Activated CD4-positive, alpha-beta memory T cell treated with anti-CD3 and anti-CD28 coated beads for 36 hours (primary cell): ENCODE measurements around the gene TP73. TPM values are rescaled to one million over a fixed set of nuclear protein-coding genes. Genes with fewer than 3 reads are reported as not detected.

Experiments used
- CTCF ChIA-PET: fragments of 350-600 bp; sonication (Branson Sonifier 250); formaldehyde crosslinking; loops from one replicate; lab custom pipeline; 2021; ENCODE audit warnings: antibody characterized with exemption, inconsistent platforms; lab: Charles Lee
- POLR2A ChIA-PET: fragments of 350-600 bp; sonication (Branson Sonifier 250); formaldehyde crosslinking; loops from one replicate; lab custom pipeline; 2021; ENCODE audit warnings: antibody characterized with exemption; lab: Charles Lee
- DNase-seq: peaks from one replicate; pipeline ENCODE4 v3.0.0-alpha.2; 2020
- H3K27ac Mint-ChIP-seq: one replicate; pipeline ENCODE4 v1.8.0; 2021; ENCODE audit warnings: mixed read lengths
- H3K27me3 Mint-ChIP-seq: one replicate; pipeline ENCODE4 v1.8.0; 2021; ENCODE audit warnings: mixed read lengths
- H3K36me3 Mint-ChIP-seq: one replicate; pipeline ENCODE4 v1.8.0; 2021; ENCODE audit warnings: mixed read lengths
- H3K4me1 Mint-ChIP-seq: one replicate; pipeline ENCODE4 v1.8.0; 2021; ENCODE audit warnings: low read depth, mixed read lengths
- H3K4me3 Mint-ChIP-seq: one replicate; pipeline ENCODE4 v1.8.0; 2021; ENCODE audit warnings: mild to moderate bottlenecking, mixed read lengths
- H3K9me3 Mint-ChIP-seq: one replicate; pipeline ENCODE4 v1.8.0; 2021; ENCODE audit warnings: mixed read lengths
- intact Hi-C: fragments of 100-400 bp; cut with micrococcal nuclease; formaldehyde crosslinking; loops from one replicate; pipeline ENCODE4 v1.15.1; 2023
- total RNA-seq, 2 experiments: library from RNA; stranded (reverse); gene quantifications; one replicate each; pipeline ENCODE4 v1.2.3, GENCODE V29; 2021

TP73 gene
- total RNA-seq, 2 experiments from 2014 or later, result 0.62 to 0.65 TPM

DNA sequence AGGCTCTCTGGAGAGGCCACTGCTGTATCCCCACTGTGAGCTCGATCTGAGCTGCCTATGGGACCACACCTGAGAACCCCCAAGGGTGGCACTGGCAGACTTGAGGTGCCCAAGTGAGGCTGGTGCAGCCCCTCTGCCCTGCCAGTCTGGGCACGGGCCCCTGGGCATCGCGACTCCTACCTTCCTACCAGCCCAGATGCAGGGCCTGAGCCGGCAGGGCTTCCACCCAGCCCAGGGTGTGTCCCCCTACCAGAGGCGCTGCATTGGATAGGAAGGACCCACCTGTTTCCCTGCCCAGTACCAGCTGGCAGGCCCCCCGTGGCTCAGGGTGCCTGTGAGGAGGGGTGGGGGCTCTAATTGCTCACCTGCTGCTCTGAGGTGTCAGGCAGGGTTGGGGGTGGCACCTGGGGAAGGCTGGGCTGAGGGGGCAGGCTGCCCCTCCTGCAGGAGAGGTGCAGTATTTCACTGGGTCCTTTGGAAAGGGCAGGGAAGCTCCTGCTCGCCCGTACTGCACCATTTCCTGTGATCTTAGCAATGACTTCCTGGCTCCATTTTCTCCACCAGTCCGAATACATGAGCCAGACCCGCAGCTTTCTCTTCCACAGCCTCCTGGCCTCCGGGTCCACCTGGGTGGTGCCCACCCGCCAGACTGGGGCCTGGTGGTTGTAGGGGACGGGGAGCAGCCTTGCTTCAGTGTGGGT lies 11.8 kb downstream of the TP73 start:
- intact Hi-C loops, result no loop called here
- ChIA-PET CTCF (no interaction called here), POLR2A (no interaction called here)
- no peak overlapping the region for H3K27ac Mint-ChIP-seq
- H3K36me3 Mint-ChIP-seq, result no peaks in the 10 kb centered on the region
- no peaks in the 10 kb centered on the region for H3K4me1 Mint-ChIP-seq
- H3K27me3 Mint-ChIP-seq, result peaks cover 5% of the 10 kb centered on the region
- no peak for DNase-seq
- no peak overlapping the region for H3K4me3 Mint-ChIP-seq
- H3K9me3 Mint-ChIP-seq, result no peaks in the 10 kb centered on the region

DNA sequence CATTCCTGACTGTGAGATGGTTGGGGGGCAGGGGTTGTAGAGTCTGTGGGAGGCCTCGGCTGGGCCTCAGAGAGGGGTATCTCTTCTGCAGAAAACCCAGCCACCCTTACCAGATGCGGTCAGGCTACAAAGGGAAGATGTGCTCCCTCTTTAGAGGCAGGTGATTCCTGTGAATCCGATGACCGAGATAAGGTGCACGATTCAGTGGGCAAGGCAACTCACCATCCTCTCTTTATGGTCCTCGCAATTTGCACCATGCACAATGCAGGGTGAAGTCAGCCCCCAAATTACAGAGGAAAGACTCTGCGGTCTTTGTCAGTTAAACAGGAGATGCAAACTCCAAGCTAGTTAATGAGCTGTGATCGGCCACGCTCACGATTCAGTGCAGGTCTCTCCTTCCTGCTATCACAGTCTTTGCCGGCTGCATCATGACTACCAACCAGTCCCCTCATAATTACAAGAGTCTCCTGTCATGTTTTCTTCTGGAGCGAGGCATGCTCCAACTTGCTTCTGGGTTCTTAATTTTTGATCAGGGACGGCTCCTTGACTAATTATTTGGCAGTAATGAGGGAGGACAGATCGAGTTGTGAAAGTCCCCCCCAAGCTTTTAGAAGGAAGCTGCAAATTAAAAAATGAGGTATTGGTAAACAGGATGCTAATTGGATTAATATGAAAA lies 12.5 kb downstream of the TP73 start:
- no peaks in the 10 kb centered on the region for H3K9me3 Mint-ChIP-seq
- H3K27me3 Mint-ChIP-seq, result peaks cover 5% of the 10 kb centered on the region
- intact Hi-C loops, result no loop called here
- no peaks in the 10 kb centered on the region for H3K4me1 Mint-ChIP-seq
- no peak overlapping the region for H3K4me3 Mint-ChIP-seq
- DNase-seq, result no peak
- POLR2A ChIA-PET, result no interaction called here
- H3K36me3 Mint-ChIP-seq, result no peaks in the 10 kb centered on the region
- H3K27ac Mint-ChIP-seq, result no peak overlapping the region
- CTCF ChIA-PET, result interaction anchor here (1.9 kb wide), 1 partner anchor 31 kb away, joined by 4 read pairs; no protein-coding TSS in a partner anchor

DNA sequence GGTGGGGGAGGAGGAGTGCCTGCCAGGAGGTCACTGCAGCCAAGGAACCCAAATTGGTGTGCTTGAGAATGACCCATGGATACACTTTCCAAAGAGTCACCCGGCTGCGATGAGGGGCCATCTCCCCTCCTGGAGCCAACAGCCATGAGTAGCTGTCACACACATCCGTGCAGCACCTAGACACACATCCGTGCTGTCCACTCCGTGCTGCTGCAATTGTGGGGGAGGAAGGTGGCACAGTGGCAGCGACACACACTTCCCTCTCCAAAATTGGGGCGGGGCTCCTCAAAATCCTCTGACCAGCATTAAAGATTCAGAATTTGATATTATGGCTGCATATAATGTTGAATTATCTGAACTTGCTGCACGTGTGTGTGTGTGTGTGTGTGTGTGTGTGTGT lies 15.8 kb downstream of the TP73 start:
- intact Hi-C loops, result no loop called here
- H3K27ac Mint-ChIP-seq, result no peak overlapping the region
- peaks cover 7% of the 10 kb centered on the region for H3K27me3 Mint-ChIP-seq
- no peaks in the 10 kb centered on the region for H3K4me1 Mint-ChIP-seq
- H3K4me3 Mint-ChIP-seq, result no peak overlapping the region
- DNase-seq, result no peak
- ChIA-PET CTCF (no interaction called here), POLR2A (no interaction called here)
- H3K36me3 Mint-ChIP-seq, result no peaks in the 10 kb centered on the region
- no peaks in the 10 kb centered on the region for H3K9me3 Mint-ChIP-seq

DNA sequence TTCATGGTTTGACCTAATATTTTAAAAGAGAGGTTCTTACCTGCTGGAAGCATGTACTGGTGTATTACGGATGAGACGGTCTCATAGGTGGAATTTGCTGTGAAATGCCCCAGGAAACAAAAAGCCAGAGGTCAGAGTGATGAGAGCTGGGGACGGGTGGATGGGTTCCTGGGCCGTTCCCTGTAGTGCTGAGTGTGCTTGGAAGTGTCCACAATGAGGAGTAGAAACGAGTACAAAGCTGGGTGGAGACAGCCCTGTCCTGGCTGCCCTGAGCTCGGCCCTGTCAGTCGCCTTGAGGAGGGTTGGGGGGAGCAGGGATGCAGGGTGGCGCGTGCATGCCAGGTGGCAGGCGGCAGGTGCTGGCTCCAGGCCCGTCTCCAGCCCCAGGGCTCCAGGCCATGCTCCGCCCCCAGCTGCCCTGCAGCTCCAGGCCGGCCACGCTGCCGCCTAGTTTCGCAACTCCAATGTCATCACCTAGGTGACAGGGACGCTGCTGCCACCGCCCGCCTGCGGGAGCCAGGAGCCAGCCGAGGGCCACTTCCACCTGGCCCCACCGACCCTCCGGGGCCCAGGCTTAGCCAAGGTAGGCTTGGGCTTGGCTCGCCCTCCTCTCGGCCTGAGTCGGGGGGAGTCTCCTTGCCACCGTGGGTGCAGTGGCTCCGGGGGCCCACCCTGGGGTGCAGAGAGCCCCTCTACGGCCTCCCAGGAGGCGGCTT lies 16.4 kb downstream of the TP73 start:
- intact Hi-C loops, result no loop called here

DNA sequence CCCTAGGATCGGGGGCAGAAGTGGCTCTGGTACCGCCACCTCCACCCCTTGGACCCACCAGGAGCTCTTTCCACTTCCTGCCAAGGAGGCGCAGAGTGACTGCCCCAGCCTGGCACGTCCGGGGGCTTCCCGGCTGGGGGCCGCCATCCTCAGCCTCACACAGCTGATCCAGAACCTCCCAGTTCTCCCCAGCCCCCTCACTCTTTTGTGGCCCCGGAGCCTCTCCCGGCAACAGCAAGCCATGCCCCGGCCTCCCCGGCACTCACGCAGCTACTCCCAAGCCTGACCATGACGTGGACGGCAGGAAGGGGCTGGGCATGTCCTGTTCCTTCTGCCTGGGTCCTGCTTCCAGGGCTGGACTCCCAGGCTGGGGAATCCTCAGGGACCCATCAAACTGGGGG lies 17.1 kb downstream of the TP73 start:
- Mint-ChIP-seq H3K27ac (no peak overlapping the region), H3K9me3 (no peaks in the 10 kb centered on the region), H3K4me1 (peaks cover 4% of the 10 kb centered on the region), H3K4me3 (no peak overlapping the region), H3K27me3 (peaks cover 12% of the 10 kb centered on the region), H3K36me3 (no peaks in the 10 kb centered on the region)
- intact Hi-C loops, result no loop called here
- ChIA-PET CTCF (interaction anchor here (1.1 kb wide), 1 partner anchor 217 kb away, joined by 3 read pairs; no protein-coding TSS in a partner anchor), POLR2A (no interaction called here)
- DNase-seq, result no peak

More for the DNA sequence above, 16.4 kb downstream of the TP73 start:
- H3K27ac Mint-ChIP-seq, result no peak overlapping the region
- H3K27me3 Mint-ChIP-seq, result peaks cover 12% of the 10 kb centered on the region
- POLR2A ChIA-PET, result no interaction called here
- H3K4me3 Mint-ChIP-seq, result no peak overlapping the region
- peaks cover 4% of the 10 kb centered on the region for H3K4me1 Mint-ChIP-seq
- CTCF ChIA-PET, result interaction anchor here (1.1 kb wide), 1 partner anchor 216 kb away, joined by 3 read pairs; no protein-coding TSS in a partner anchor
- no peaks in the 10 kb centered on the region for H3K36me3 Mint-ChIP-seq
- H3K9me3 Mint-ChIP-seq, result no peaks in the 10 kb centered on the region
- DNase-seq, result no peak

DNA sequence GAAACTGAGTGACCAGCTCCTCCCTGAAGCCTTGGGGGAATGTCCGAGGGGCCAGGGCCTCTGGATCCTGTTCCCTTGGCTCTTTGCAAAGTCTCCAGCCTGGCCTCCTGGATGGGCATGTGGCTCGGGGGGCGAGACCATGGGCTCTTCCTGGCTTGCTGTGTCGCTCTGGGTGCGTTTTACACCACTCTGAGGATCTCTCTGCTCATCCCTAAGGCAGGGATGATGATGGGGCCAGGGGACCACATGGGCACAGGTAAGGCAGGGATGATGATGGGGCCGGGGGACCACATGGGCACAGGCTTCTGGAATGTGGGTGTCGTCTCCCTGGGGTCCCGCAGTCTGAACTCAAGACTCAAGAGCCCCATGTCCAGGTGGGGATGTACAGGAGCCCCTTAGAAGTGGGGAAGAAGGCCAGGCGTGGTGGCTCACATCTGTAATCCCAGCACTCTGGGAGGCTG lies 17.7 kb downstream of the TP73 start:
- intact Hi-C loops, result no loop called here

DNA sequence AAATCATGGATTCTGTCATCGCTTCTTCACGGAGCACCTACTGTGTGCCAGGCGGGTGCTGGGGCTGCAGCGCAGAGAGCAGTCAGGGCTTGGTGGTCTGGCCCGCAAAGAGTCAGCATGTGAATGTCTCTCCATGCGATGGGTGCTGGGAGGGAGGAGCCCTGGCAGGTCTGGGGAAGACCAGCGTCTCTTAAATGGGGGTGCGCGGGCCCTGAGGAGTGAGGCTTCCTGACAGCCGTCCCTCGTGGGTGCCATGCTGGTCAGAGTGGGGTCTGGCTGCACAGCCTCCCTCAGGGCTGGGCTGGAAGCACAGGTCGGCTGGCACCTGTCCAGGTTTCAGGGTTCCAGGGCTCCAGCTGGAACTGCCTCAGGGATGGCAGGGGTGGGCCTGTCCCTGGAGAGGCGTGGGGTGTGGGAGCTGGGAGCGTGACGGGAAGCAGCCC lies 18.5 kb downstream of the TP73 start:
- Mint-ChIP-seq H3K9me3 (no peaks in the 10 kb centered on the region), H3K27me3 (peaks cover 12% of the 10 kb centered on the region), H3K4me1 (peaks cover 4% of the 10 kb centered on the region), H3K4me3 (no peak overlapping the region), H3K27ac (no peak overlapping the region), H3K36me3 (no peaks in the 10 kb centered on the region)
- ChIA-PET CTCF (interaction anchor here (0.9 kb wide), 1 partner anchor 51 kb away, joined by 3 read pairs; no protein-coding TSS in a partner anchor), POLR2A (no interaction called here)
- no peak for DNase-seq
- intact Hi-C loops, result no loop called here

More for the DNA sequence above, 17.7 kb downstream of the TP73 start:
- Mint-ChIP-seq H3K27me3 (peaks cover 12% of the 10 kb centered on the region), H3K4me1 (peaks cover 4% of the 10 kb centered on the region), H3K4me3 (no peak overlapping the region), H3K36me3 (no peaks in the 10 kb centered on the region), H3K9me3 (no peaks in the 10 kb centered on the region), H3K27ac (no peak overlapping the region)
- ChIA-PET POLR2A (no interaction called here), CTCF (interaction anchor here (1.1 kb wide), 1 partner anchor 217 kb away, joined by 3 read pairs; no protein-coding TSS in a partner anchor)
- no peak for DNase-seq

DNA sequence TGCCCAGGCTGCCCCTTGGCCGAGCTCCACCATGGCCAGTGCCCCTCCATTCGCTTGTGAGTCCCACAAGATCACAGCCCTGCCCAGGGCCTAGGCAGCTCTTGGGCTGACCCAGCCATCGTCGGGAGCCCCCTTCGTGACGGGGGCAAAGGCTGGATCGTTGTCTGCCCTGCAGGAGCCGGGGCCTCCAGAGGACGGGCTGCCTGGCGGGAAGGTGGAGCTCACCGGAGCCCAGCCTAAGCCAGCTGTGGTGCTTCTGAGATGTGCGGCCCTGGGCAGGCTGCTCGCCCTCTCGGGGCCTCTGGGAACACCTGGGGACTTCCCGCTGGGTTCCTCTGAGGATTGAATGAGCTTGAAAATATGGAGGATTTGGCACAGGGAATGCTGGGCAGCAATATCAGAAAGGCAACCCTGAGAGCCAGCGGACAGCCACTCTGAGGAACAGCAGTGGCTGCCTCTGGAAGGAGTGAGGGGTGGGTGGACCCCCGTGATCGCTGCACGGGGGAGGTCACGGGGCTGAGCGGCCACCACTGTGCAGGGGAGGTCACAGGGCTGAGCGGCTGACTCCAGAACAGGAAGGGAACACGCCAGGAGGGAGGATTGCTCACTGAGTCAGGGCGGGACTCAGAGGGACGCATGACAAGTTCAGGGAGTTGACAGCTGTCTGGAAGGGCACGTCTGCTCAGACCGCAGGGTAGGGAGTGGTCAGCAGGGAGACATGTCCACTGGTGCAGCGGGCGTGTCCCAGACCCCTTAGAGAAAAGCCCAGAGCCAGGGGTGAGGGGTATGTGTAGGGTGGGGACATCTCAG lies 19.3 kb downstream of the TP73 start:
- Mint-ChIP-seq H3K4me3 (no peak overlapping the region), H3K36me3 (no peaks in the 10 kb centered on the region), H3K27ac (no peak overlapping the region), H3K4me1 (peaks cover 4% of the 10 kb centered on the region), H3K27me3 (peaks cover 12% of the 10 kb centered on the region), H3K9me3 (no peaks in the 10 kb centered on the region)
- intact Hi-C loops, result no loop called here
- POLR2A ChIA-PET, result no interaction called here
- CTCF ChIA-PET, result interaction anchor here (0.9 kb wide), 1 partner anchor 52 kb away, joined by 3 read pairs; no protein-coding TSS in a partner anchor
- DNase-seq, result no peak

DNA sequence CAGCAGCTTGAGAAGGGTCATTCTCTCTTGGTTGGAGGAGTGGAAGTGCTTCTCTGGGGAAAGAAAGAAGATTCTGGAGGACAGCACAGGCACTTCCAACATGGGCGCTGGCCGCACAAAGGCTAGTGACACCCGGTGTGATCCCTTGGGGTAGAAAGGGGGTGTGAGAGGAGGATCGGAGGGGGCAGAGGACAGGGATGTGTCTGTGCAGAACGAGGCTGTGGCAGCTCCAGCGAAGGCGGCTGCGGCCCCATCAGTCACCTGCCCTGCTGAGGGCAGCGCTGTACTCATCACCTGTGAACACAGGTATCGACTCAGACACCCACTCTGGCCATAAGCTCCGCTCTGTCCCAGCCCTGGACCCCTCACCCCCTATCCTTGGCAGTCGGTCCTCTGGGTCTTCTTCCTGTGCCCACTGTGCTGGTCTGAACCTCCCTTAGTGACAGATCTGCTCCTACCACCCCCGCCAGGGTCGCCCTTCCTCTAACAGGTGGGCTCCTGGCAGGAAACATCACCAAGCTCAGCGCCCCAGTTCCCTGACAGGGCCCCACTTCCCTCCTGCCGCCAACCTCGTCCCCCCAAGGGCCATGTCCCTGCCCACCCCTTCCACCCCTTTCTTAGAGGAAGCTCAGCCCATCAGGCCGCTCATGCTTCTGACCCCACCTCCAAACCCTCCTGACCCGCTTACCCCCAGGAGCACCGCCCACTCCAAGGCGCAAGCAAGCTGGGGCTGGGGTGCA lies 20.1 kb downstream of the TP73 start:
- ChIA-PET POLR2A (no interaction called here), CTCF (no interaction called here)
- Mint-ChIP-seq H3K27ac (no peak overlapping the region), H3K36me3 (no peaks in the 10 kb centered on the region), H3K4me3 (no peak overlapping the region), H3K4me1 (peaks cover 9% of the 10 kb centered on the region), H3K9me3 (no peaks in the 10 kb centered on the region), H3K27me3 (peaks cover 12% of the 10 kb centered on the region)
- intact Hi-C loops, result no loop called here
- no peak for DNase-seq

DNA sequence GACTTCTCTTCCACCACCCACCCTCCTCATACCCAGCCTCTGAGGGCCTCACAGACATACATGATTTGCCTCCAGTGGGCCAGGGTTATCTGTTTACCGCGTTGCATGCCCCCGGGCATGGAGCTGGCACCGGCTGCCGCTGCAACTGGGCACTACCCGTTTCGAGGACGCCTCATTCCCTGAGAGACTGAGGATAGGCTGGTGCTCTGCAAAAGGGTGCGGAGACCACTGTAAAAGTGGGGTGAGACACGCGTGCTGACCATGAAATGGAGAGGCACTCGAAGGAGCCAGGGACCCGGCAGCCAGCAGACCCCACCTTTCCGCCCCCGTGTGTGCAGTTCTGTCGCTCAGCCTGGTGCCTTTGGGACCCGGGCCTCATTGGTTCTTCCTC lies 20.6 kb downstream of the TP73 start:
- Mint-ChIP-seq H3K27ac (no peak overlapping the region), H3K9me3 (no peaks in the 10 kb centered on the region), H3K36me3 (no peaks in the 10 kb centered on the region), H3K4me3 (no peak overlapping the region), H3K27me3 (peaks cover 12% of the 10 kb centered on the region), H3K4me1 (peaks cover 14% of the 10 kb centered on the region)
- POLR2A ChIA-PET, result no interaction called here
- DNase-seq, result no peak
- intact Hi-C loops, result no loop called here
- CTCF ChIA-PET, result no interaction called here
